Karpas-422 (cell line): ENCODE data around the gene DPP4. TPM values are rescaled to one million over a fixed set of nuclear protein-coding genes. Genes with fewer than 3 reads are reported as not detected.

Experiments
- DNase-seq: peaks from one replicate; pipeline ENCODE4 v3.0.0-alpha.2; 2015
- H2AFZ ChIP-seq: fragments of 200-600 bp; sonication (generic); 2 replicates; pipeline ENCODE4 v1.6.1; 2014; ENCODE audit warnings: antibody characterized with exemption, low read length, mixed read lengths
- H3K27ac ChIP-seq: fragments of 200-600 bp; sonication (generic); 2 replicates; pipeline ENCODE4 v1.5.1; 2014; ENCODE audit warnings: mild to moderate bottlenecking, low read length, moderate library complexity
- H3K27me3 ChIP-seq: fragments of 200-600 bp; sonication (generic); 2 replicates; pipeline ENCODE4 v1.6.1; 2014; ENCODE audit warnings: low read length, mixed read lengths
- H3K36me3 ChIP-seq: fragments of 200-600 bp; sonication (generic); 2 replicates; pipeline ENCODE4 v1.6.1; 2014; ENCODE audit warnings: low read length, mixed read lengths; ENCODE audit not compliant: insufficient read depth
- H3K4me1 ChIP-seq: fragments of 200-600 bp; sonication (generic); 2 replicates; pipeline ENCODE4 v1.6.1; 2014; ENCODE audit warnings: mild to moderate bottlenecking, low read length, mixed read lengths
- H3K4me2 ChIP-seq: fragments of 200-600 bp; sonication (generic); 2 replicates; pipeline ENCODE4 v1.6.1; 2014; ENCODE audit warnings: low read length, low read depth, mild to moderate bottlenecking; ENCODE audit not compliant: poor library complexity, severe bottlenecking
- H3K4me3 ChIP-seq: fragments of 200-600 bp; sonication (generic); 2 replicates; pipeline ENCODE4 v1.5.1; 2014; ENCODE audit warnings: mild to moderate bottlenecking, antibody characterized with exemption, low read length, mixed read lengths
- H3K79me2 ChIP-seq: fragments of 200-600 bp; sonication (generic); 2 replicates; pipeline ENCODE4 v1.6.1; 2014; ENCODE audit warnings: mild to moderate bottlenecking, low read length, mixed read lengths
- H3K9ac ChIP-seq: fragments of 200-600 bp; sonication (generic); 2 replicates; pipeline ENCODE4 v1.6.0; 2014; ENCODE audit warnings: low read length
- H3K9me2 ChIP-seq: fragments of 200-600 bp; sonication (generic), shearing (Covaris generic); replicated peaks from 2 replicates; pipeline ENCODE4 v1.6.0; 2014; ENCODE audit warnings: mild to moderate bottlenecking, low read length, moderate library complexity; ENCODE audit not compliant: insufficient read depth
- H3K9me3 ChIP-seq: fragments of 300-700, 200-600 bp; sonication (generic); 2 replicates; pipeline ENCODE4 v1.6.1; 2014; ENCODE audit warnings: low read length, mixed read lengths
- H4K20me1 ChIP-seq: fragments of 200-600 bp; sonication (generic); 2 replicates; pipeline ENCODE4 v1.6.1; 2014; ENCODE audit warnings: mild to moderate bottlenecking, antibody characterized with exemption, low read length, low read depth; ENCODE audit not compliant: insufficient read depth
- total RNA-seq: library from RNA; depleted of rRNA; stranded (reverse); fragments of >200 nt; shearing (Covaris generic); gene quantifications from 2 replicates; pipeline ENCODE4 v1.2.3, GENCODE V29; 2014; ENCODE audit warnings: low replicate concordance

DPP4 gene
- total RNA-seq, 1 experiment from 2014 or later: not detected

- H3K9me3 ChIP-seq: no peaks in the 10 kb centered on the region
- no peak overlapping the region for H3K4me3 ChIP-seq
- no peaks in the 10 kb centered on the region for H3K9me2 ChIP-seq
- H3K36me3 ChIP-seq: no peaks in the 10 kb centered on the region
- H3K4me2 ChIP-seq: no peak overlapping the region
- no peak overlapping the region for H3K9ac ChIP-seq
- DNase-seq: no peak
- H3K4me1 ChIP-seq: no peaks in the 10 kb centered on the region
- no peaks in the 10 kb centered on the region for H4K20me1 ChIP-seq
- no peaks in the 10 kb centered on the region for H3K27me3 ChIP-seq
- no peak overlapping the region for H3K27ac ChIP-seq
- no peak overlapping the region for H2AFZ ChIP-seq
- H3K79me2 ChIP-seq: no peaks in the 10 kb centered on the region
These were observed 82.0 kb downstream of the DPP4 start for GRCh38 chr2:161991991-161992390.

DNA sequence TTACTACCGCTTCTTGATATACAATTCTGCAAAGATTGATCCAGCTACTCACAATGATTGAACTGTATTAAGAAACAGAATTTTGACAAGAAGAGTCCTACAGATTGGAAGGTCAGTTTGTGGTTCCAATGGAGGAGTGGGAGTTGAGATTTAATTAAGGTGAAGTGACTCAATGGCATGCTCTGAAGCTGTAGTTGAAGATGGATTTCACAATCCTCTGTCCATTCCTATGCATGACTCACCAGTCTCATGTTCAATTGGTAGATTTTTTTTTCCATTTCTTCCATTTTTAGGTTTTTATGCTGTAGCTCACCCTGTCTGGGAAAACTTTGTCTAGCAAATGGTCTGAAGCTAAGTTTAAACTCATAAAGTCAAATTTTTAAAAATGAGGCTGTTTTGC, 83.3 kb downstream of the DPP4 start:
- Histone ChIP-seq H3K9ac (no peak overlapping the region), H3K9me2 (no peaks in the 10 kb centered on the region), H2AFZ (no peak overlapping the region), H3K4me1 (no peaks in the 10 kb centered on the region), H3K4me3 (no peak overlapping the region), H3K79me2 (no peaks in the 10 kb centered on the region), H3K27me3 (no peaks in the 10 kb centered on the region), H4K20me1 (no peaks in the 10 kb centered on the region), H3K27ac (no peak overlapping the region), H3K4me2 (no peak overlapping the region), H3K9me3 (no peaks in the 10 kb centered on the region), H3K36me3 (no peaks in the 10 kb centered on the region)
- no peak for DNase-seq

DNA sequence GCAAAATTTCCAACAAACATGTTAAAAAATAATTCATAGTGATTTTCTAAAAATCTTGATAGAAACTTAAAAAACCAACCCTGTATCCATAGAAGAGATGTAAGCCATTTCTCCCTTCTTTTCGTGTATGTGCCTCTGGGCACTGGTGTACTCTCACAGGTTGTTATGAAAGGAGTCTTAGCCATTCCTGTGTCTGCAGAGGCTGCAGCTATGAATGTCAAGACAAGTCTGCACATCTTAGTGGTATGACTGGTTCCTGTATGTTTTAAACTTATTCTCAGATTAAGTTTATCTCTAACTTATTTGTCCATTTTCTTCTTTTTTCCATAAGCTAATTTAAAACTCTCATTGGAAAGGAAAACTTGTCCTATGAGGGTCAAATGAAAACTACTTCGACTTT, 84.0 kb downstream of the DPP4 start:
- H3K4me3 ChIP-seq: no peak overlapping the region
- DNase-seq: no peak
- H3K9me3 ChIP-seq: no peaks in the 10 kb centered on the region
- H3K4me1 ChIP-seq: no peaks in the 10 kb centered on the region
- no peak overlapping the region for H2AFZ ChIP-seq
- H4K20me1 ChIP-seq: no peaks in the 10 kb centered on the region
- no peaks in the 10 kb centered on the region for H3K79me2 ChIP-seq
- H3K27me3 ChIP-seq: no peaks in the 10 kb centered on the region
- no peaks in the 10 kb centered on the region for H3K9me2 ChIP-seq
- H3K9ac ChIP-seq: no peak overlapping the region
- no peak overlapping the region for H3K27ac ChIP-seq
- H3K4me2 ChIP-seq: no peak overlapping the region
- no peaks in the 10 kb centered on the region for H3K36me3 ChIP-seq

DNA sequence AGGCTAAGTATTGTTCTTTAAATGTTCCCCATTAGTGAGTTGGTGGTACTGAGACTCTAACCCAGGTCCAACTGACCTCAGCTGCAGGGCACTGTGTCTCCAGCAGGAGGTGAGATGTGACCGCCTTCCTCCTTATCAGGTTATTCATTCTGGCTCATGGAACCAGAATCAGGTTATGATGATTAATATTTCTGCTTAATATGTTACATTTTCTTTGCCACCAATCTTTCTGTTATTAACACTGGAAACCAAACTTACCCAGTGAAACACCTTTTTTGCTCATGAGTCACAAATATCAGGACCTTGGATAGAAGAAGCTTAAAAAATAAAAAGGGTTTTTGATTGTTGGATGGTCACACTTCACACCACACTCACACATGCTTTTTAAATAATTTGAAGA, 85.4 kb downstream of the DPP4 start:
- Histone ChIP-seq H3K36me3 (no peaks in the 10 kb centered on the region), H3K4me3 (no peak overlapping the region), H3K27ac (no peak overlapping the region), H3K9ac (no peak overlapping the region), H3K9me3 (no peaks in the 10 kb centered on the region), H3K27me3 (no peaks in the 10 kb centered on the region), H3K79me2 (no peaks in the 10 kb centered on the region), H3K4me1 (no peaks in the 10 kb centered on the region), H4K20me1 (no peaks in the 10 kb centered on the region), H3K4me2 (no peak overlapping the region), H2AFZ (no peak overlapping the region), H3K9me2 (no peaks in the 10 kb centered on the region)
- no peak for DNase-seq

DNA sequence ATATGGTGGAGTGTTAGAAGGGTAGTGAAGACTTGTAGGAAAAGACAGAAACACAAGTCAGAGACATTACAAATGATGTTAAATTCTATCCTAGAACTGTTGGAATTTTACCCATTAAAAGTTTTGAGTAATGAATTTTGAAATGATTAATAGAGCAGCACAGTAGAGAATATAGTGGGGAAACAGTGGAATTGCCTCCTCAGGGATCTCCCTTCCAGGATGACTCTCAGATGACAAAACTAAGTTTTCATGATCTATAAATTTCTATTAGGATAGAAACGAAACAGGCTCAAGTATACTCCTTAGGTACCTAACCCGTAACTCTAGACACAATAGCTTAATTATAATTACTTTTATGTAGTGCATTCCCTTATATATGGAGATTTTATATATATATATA, 86.7 kb downstream of the DPP4 start:
- Histone ChIP-seq H3K9ac (no peak overlapping the region), H3K27ac (no peak overlapping the region), H3K4me1 (no peaks in the 10 kb centered on the region), H3K27me3 (no peaks in the 10 kb centered on the region), H3K9me2 (no peaks in the 10 kb centered on the region), H3K9me3 (no peaks in the 10 kb centered on the region), H4K20me1 (no peaks in the 10 kb centered on the region), H3K79me2 (no peaks in the 10 kb centered on the region), H3K36me3 (no peaks in the 10 kb centered on the region), H3K4me2 (no peak overlapping the region), H3K4me3 (no peak overlapping the region), H2AFZ (no peak overlapping the region)
- DNase-seq: no peak

DNA sequence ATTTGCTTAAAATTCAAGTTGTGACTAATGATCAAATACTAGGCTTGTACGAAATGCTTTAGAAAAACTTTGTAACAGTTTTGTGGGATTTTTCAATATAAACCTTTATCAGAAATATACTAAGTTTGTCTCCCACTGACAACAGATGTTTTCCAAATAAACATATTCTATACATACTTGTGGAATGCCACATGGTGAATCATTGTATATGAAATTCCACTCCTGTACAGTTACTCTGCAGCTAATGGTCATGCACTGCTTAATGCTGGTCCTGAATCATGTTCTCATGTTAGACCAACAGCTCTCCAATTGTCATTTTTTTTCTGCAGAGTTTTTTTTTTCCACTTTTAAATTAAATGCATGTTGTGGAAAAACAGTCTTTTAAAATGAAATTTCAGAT, 90.1 kb downstream of the DPP4 start:
- H3K9me3 ChIP-seq: no peaks in the 10 kb centered on the region
- no peak overlapping the region for H3K27ac ChIP-seq
- H3K9ac ChIP-seq: no peak overlapping the region
- H3K4me1 ChIP-seq: no peaks in the 10 kb centered on the region
- H3K27me3 ChIP-seq: no peaks in the 10 kb centered on the region
- H3K9me2 ChIP-seq: no peaks in the 10 kb centered on the region
- DNase-seq: no peak
- no peaks in the 10 kb centered on the region for H3K79me2 ChIP-seq
- H2AFZ ChIP-seq: no peak overlapping the region
- no peaks in the 10 kb centered on the region for H3K36me3 ChIP-seq
- no peaks in the 10 kb centered on the region for H4K20me1 ChIP-seq
- H3K4me3 ChIP-seq: no peak overlapping the region
- no peak overlapping the region for H3K4me2 ChIP-seq

GRCh38 chr2:161983331-161983651, 90.7 kb downstream of the DPP4 start:
- H3K27me3 ChIP-seq: no peaks in the 10 kb centered on the region
- H3K9me3 ChIP-seq: no peaks in the 10 kb centered on the region
- no peak overlapping the region for H3K27ac ChIP-seq
- H3K9me2 ChIP-seq: no peaks in the 10 kb centered on the region
- H3K79me2 ChIP-seq: no peaks in the 10 kb centered on the region
- no peak overlapping the region for H2AFZ ChIP-seq
- no peak overlapping the region for H3K4me3 ChIP-seq
- H3K4me1 ChIP-seq: no peaks in the 10 kb centered on the region
- DNase-seq: no peak
- H3K9ac ChIP-seq: no peak overlapping the region
- no peaks in the 10 kb centered on the region for H3K36me3 ChIP-seq
- H3K4me2 ChIP-seq: no peak overlapping the region
- no peaks in the 10 kb centered on the region for H4K20me1 ChIP-seq

DNA sequence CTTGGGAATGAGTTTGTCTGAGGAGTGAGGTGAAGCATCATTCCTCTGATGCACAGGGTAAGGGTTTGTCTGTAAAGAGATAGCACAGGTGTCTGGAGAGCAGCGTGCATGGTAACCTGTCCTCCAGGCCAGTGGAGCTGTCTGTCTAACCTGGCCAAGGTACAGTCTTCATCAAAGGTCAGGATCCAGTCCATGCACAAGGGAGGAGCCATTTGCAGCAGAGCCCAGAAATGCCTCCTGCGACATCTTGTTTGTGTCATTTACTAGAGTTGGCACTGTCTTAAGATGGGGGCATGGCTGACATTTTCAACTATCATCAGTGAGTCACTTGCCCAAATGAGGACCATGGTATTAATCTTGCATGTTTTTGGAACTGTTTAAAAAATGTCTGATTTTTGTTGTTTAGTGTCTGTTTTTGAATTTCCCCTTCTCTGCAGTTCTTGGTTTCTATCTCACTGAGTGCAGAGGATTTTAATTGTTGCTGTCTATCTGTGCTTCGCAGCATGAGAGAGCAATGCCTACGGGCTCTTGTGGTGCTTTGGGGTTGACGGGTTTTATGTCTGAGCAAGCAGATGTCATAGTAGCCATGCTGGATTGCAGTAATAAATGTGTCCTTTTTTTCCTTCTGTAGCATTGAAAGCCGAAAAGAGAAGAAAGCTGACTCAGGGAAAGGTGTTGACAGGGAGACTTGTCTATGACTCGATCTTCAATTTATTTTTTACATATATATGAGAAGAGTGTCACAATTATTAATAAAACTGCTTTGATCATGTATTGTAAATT, 91.3 kb downstream of the DPP4 start:
- no peaks in the 10 kb centered on the region for H3K4me1 ChIP-seq
- H3K9ac ChIP-seq: no peak overlapping the region
- no peak overlapping the region for H3K27ac ChIP-seq
- H3K36me3 ChIP-seq: no peaks in the 10 kb centered on the region
- no peaks in the 10 kb centered on the region for H4K20me1 ChIP-seq
- H2AFZ ChIP-seq: no peak overlapping the region
- no peak overlapping the region for H3K4me2 ChIP-seq
- H3K79me2 ChIP-seq: no peaks in the 10 kb centered on the region
- H3K27me3 ChIP-seq: no peaks in the 10 kb centered on the region
- DNase-seq: no peak
- no peak overlapping the region for H3K4me3 ChIP-seq
- H3K9me3 ChIP-seq: no peaks in the 10 kb centered on the region
- no peaks in the 10 kb centered on the region for H3K9me2 ChIP-seq
